GM18868 (cell line): ENCODE measurements around the gene CLEC18A.
"Not testable (repeated sequence)": the region's sequence is repeated elsewhere in the genome, so short reads cannot be mapped to it uniquely, and the experiment has no call there.

ENCODE experiments used
- ATAC-seq: cut with Tn5 transposase; IDR thresholded peaks from one replicate; pipeline ENCODE4 v1.9.1; 2021; ENCODE audit warnings: mild to moderate bottlenecking, moderate library complexity; ENCODE audit not compliant: unreplicated experiment

Gene CLEC18A

DNA sequence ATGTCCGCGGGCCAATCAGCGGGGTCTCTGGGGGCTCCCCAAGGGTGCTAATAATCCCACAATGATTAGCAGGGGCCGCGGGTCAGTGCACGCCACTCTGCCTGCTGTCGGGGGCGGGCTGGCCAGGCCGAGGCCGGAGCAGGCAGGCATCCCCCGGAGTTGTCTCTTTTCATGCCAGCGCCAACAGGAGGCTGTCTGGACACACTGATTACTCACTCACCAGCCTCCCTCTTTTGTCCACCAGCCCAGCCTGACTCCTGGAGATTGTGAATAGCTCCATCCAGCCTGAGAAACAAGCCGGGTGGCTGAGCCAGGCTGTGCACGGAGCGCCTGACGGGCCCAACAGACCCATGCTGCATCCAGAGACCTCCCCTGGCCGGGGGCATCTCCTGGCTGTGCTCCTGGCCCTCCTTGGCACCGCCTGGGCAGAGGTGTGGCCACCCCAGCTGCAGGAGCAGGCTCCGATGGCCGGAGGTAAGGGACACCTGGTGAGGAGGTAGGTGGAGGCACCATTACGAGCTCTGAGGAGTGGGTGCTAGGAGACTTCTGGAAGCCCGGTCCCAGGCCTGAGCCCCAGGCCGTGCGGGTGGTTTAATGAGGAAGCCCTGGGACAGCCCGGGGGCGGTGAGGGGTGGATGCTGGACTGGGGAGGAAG lies at the start of gene CLEC18A:
Gene CLEC18A (plus strand): TSS at position 318 of the 655 bp plus-strand sequence. CDS start 33 bp downstream, at position 351.
- not testable (repeated sequence) for ATAC-seq

DNA sequence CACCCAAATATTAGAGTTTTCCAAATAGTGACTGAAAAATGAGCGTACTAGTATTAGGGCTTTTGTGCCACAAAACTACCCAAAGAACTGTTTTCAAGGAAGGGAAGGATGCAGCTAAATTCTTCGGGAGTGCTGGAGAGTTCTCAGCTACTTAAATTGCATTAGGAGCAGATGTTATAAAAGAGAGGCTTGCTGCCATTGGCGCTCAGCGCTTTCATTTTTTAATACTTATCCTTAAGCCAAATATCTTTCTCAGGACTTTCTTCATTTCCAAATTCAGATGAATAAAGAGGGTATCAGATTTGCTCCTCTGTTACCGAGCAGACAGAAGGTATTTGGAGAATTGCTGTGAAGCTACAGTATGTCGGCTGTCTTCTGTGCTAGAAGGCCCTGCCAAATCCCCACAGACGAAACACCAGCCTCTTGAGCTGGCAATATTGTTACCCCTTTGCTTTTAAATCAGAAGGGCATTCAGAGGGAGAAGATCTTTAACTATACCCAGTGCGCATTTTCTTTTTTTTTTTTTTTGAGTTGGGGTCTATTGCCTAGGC lies 47.2 kb upstream of the CLEC18A start:
- ATAC-seq = no peak

DNA sequence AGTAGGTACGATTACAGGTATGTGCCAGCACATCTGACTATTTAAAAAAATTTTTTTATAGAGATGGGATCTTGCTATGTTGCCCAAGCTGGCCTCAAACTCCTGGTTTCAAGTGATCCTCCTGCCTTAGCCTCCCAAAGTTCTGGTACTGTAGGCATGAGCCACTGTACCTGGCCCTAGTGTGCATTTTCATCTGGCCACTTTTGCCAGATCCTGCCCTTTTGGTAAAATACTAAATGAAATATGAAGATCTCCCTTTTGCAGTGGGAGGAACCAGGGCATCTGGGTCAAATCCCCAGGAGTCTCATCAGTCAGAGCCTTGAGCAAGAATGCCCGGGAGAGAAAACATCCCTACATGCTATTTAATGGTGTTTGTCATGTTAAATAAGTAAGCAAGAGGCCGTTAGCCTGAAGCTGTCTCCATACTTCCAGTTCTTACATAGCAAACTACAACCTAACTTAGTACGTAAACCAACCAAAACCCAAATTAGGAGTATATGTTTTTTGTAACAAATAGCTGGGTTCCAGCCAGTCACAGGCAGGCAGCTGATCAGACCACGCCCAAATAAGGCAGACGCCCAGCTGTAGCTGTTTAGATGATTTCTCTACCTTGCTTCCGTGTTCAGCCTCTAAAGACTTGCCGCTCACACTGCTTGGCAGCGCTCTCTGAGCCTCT lies 46.5 kb upstream of the CLEC18A start:
- no peak for ATAC-seq

GRCh38 chr16:69905171-69905555 lies 46.0 kb upstream of the CLEC18A start:
- ATAC-seq = no peak

GRCh38 chr16:69906838-69907401 lies 44.2 kb upstream of the CLEC18A start:
- ATAC-seq = no peak

DNA sequence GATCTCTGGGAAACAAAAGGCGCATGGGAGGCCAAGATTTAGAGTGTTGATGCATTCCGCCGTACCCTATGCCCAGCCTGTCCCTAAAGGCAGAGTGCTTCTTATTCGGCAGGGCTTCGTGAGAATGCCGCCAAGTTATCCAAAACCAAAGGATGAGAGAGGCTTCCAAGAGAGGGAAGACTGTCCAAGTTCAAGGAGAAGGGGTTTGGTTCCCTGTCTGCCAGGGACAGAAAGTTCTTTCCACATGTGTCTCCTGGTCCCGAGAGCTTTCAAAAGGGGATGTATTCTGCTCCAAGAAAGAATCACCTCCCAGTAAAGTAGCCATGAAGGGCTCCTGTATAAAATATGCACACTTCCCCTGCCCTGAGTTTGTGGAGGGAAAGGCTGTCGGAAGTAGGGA lies 42.1 kb upstream of the CLEC18A start:
- no peak for ATAC-seq

GRCh38 chr16:69909760-69910159 lies 41.4 kb upstream of the CLEC18A start:
- ATAC-seq = no peak

DNA sequence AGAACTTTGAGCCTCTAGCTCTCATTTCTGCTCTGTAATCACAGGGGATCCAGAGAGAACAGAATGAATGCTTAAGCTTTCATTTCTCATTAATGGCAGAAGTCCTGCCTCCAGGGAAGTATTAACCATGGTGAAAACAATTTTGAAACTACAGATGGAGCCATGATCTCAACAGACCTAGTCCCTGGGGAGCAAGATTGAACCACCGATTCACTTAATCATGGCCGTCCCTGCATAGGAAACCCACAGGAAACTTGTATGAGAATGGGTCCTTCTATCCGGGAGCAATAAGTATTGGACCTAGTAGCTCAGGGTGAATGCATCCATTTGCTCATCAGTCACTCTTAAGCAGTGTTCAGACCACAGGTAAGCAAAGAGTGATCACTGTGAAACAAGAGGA lies 40.2 kb upstream of the CLEC18A start:
- ATAC-seq = no peak

DNA sequence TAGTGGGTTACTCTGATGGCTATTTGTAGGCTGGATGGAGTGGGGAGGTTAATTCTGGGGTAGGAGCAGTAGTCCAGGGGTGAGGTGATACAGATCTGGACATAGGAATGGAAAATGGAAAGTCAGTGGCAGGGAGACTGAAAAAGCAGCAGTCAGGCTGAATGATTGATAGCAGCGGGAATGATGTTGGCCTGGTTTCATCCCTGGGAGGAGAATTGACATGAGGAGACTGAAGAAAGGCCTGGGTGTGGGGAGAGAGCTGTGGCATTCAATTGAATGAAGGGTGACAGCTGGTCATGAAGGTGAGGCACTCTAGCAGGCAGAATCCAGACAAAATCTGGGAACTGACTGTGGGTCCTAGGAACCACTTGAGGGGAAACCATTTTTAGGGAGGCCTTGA lies 34.7 kb upstream of the CLEC18A start:
- no peak for ATAC-seq

DNA sequence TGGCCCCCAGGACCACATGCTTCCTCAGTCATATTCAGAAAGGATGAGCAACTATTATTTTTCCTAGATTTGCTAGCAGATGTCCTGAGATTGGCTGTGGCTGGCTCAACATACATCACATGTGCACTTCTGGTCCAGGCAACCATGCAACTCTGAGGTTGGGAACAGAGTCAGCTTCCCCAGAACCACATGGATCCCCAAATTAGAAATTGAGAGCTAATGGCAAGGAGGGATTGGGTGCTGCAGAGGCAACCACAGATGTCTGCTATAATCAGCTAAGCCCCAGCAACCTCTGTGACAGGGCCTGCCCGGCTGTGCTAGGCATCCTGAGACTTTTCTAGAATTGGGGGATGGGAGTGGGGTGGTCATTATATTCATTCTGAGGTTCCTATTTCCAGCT lies 33.8 kb upstream of the CLEC18A start:
- ATAC-seq = no peak

GRCh38 chr16:69917739-69918138 lies 33.4 kb upstream of the CLEC18A start:
- no peak for ATAC-seq

DNA sequence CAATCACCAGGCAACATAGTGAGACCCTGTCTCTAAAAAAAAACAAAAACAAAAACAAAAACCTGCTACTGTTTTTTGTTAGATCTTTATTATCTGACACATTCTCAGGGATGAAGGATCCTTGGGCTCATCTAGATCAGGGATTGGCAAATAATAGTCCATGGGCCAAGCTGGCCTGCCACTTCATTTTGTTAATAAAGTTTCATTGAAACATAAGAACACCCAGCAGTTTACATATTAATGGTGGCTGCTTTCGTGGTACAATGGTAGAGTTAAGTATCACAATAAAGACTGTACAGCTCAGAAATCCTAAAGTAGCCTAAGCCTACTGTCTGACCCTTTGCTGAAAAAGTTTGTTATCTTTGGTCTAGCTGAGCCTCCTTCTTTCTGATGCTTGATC lies 32.9 kb upstream of the CLEC18A start:
- no peak for ATAC-seq

GRCh38 chr16:69921127-69921526 lies 30.0 kb upstream of the CLEC18A start:
- no peak for ATAC-seq

GRCh38 chr16:69922200-69922599 lies 28.9 kb upstream of the CLEC18A start:
- ATAC-seq = no peak

GRCh38 chr16:69924041-69924775 lies 26.9 kb upstream of the CLEC18A start:
- no peak for ATAC-seq

GRCh38 chr16:69924777-69925191 lies 26.4 kb upstream of the CLEC18A start:
- no peak for ATAC-seq

DNA sequence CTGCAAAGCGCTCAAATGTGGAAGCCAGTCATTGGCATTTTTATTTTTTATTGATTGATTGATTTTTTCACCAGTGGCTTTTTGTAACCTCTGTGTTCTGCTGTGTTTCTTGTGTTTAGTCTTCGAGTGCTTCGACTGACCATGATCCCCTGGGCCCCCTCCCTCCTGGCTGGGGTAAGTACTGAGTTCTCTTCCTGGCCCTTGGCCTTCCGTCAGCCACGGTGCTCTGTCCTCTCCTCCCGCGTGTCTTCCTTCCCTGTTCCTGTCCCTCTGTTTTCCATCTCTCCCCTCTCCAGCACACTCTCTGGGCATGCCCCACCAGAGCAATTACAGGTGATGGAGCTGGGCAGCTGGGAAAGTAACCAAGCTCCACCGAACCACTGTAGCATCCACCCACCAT lies 25.8 kb upstream of the CLEC18A start:
- no peak for ATAC-seq

- no peak for ATAC-seq
These were observed 24.9 kb upstream of the CLEC18A start for GRCh38 chr16:69926241-69926640.

- ATAC-seq = no peak
These were observed 23.9 kb upstream of the CLEC18A start for GRCh38 chr16:69927056-69927757.

DNA sequence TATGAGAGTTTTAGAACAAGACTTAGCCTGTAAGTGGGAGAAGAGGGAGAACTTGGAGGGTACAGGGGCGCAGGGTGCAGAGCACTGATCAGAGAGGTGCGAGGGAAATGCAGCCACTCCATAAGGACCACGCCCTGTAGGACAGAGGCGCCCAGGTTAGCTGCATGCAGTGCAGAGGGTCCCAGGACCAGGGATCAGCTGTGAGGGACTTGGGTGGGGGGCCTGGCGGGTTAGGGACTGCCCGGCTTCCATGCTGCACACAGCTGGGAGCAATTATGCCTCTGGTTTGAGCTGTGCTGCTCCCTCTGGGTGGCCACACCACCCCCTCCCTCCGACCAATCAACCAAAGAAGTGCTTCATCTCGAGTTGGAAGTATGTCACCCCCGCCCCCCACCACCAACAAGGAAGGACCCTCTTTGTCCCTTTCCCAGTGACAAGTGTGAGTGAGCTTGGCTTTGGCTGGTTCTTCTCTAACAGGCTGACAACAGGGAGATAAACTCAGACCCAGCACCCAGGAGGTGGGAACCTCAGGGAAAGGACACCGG lies 22.2 kb upstream of the CLEC18A start:
- ATAC-seq = no peak
